PC-9 (cell line): ENCODE results near the gene PPFIA4. TPM values are rescaled to one million over a fixed set of nuclear protein-coding genes. Genes with fewer than 3 reads are reported as not detected.
A peak's percentile ranks its signal among the peaks of the same experiment; 100 is the strongest.

Experiments
- BruUV-seq: library from RNA; stranded (reverse); fragments of 400-500 nt; replicated peaks from 2 replicates; lab custom pipeline; 2021; lab: Mats Ljungman, UMichigan
- CTCF ChIA-PET: fragments of 300-600 bp; sonication (Branson Sonifier 250); formaldehyde crosslinking; loops from one replicate; lab custom pipeline; 2022; ENCODE audit warnings: antibody characterized with exemption; lab: Charles Lee
- POLR2A ChIA-PET: fragments of 300-600 bp; sonication (Branson Sonifier 250); formaldehyde crosslinking; loops from one replicate; lab custom pipeline; 2022; ENCODE audit warnings: antibody characterized with exemption; ENCODE audit not compliant: unreplicated experiment; lab: Charles Lee
- DNase-seq, 2 experiments: peaks; one replicate each; pipeline versions ENCODE4 v3.0.0 to v3.0.0-alpha.2; 2015 to 2022; ENCODE audit warnings: mixed read lengths in 1 of 2
- H2AFZ ChIP-seq: fragments of 200-600 bp; sonication (generic); 2 replicates; pipeline ENCODE4 v1.8.1; 2017; ENCODE audit warnings: antibody characterized with exemption
- H3F3A ChIP-seq: fragments of 200-600 bp; sonication (generic); 2 replicates; pipeline ENCODE4 v1.8.1; 2017; ENCODE audit warnings: antibody characterized with exemption, mild to moderate bottlenecking, low read depth; ENCODE audit not compliant: insufficient read depth
- H3K27ac ChIP-seq: fragments of 200-600 bp; sonication (generic); 2 replicates; pipeline ENCODE4 v1.6.1; 2016; ENCODE audit warnings: mixed run types
- H3K27me3 ChIP-seq: fragments of 200-600 bp; sonication (generic); 2 replicates; pipeline ENCODE4 v1.6.1; 2016; ENCODE audit warnings: low read depth, mixed run types; ENCODE audit not compliant: insufficient read depth
- H3K36me3 ChIP-seq: fragments of 200-600 bp; sonication (generic); 2 replicates; pipeline ENCODE4 v1.6.1; 2016; ENCODE audit warnings: low read depth, mixed run types
- H3K4me1 ChIP-seq: fragments of 200-600 bp; sonication (generic); replicated peaks from 2 replicates; pipeline ENCODE4 v1.6.1; 2016; ENCODE audit warnings: mixed run types; ENCODE audit not compliant: insufficient read depth
- H3K4me2 ChIP-seq: fragments of 200-600 bp; sonication (generic); 2 replicates; pipeline ENCODE4 v1.6.1; 2017; ENCODE audit warnings: mixed run types
- H3K4me3 ChIP-seq: fragments of 200-600 bp; sonication (generic); 2 replicates; pipeline ENCODE4 v1.6.1; 2016; ENCODE audit warnings: mixed run types
- H3K79me2 ChIP-seq: fragments of 200-600 bp; sonication (generic); 2 replicates; pipeline ENCODE4 v1.6.1; 2017; ENCODE audit warnings: low read depth, mixed run types
- H3K9me2 ChIP-seq: fragments of 200-600 bp; sonication (generic); 2 replicates; pipeline ENCODE4 v1.8.1; 2017; ENCODE audit warnings: mild to moderate bottlenecking; ENCODE audit not compliant: insufficient read depth
- H3K9me3 ChIP-seq: fragments of 200-600 bp; sonication (generic); 2 replicates; pipeline ENCODE4 v1.8.1; 2016; ENCODE audit warnings: low read depth; ENCODE audit not compliant: insufficient read depth
- H4K20me1 ChIP-seq: fragments of 200-600 bp; sonication (generic); 2 replicates; pipeline ENCODE4 v1.8.1; 2017; ENCODE audit not compliant: insufficient read depth
- EZH2 ChIP-seq: fragments of 200-600 bp; sonication (generic); IDR thresholded peaks from 2 replicates; pipeline ENCODE4 v1.8.0; 2017; ENCODE audit warnings: antibody characterized with exemption, low read depth
- intact Hi-C: fragments of 100-400 bp; cut with micrococcal nuclease; formaldehyde crosslinking; loops from one replicate; pipeline ENCODE4 v1.10.0; 2022; ENCODE audit not compliant: unreplicated experiment
- total RNA-seq: library from RNA; stranded (reverse); gene quantifications from 2 replicates; pipeline ENCODE4 v1.2.3, GENCODE V29; 2021
- TF ChIP-seq, protein P1 (sequence below): fragments of 200-600 bp; sonication (generic); conservative IDR thresholded peaks from 2 replicates; pipeline ENCODE4 v1.6.1; 2017; ENCODE audit warnings: mixed run types, antibody characterized with exemption, mild to moderate bottlenecking, moderate library complexity

The PPFIA4 gene
- total RNA-seq, 1 experiment from 2014 or later: 1.2 TPM

DNA sequence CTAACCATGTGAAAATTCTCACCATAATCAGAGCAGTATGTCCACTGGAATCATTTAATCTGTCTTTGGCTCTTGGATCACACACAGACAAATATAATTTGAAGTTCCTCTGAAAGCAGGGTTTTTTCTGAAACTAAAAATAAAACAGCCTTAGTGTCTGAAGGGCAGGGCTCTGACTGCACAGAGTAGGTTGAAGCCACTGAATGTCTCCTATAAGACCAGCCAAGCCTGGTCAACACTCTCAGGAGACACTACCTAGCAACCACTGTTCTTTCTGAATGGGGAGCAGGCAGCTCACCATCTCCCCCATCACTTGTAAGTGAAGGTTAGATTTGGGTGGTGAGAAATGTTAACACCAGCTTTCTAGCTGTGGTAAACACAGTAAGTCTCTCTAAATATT lies 35.2 kb upstream of the PPFIA4 start:
- Histone ChIP-seq H3K9me3 (no peaks in the 10 kb centered on the region), H4K20me1 (no peaks in the 10 kb centered on the region), H2AFZ (no peak overlapping the region), H3K36me3 (no peaks in the 10 kb centered on the region), H3K27ac (no peak overlapping the region), H3K4me3 (no peak overlapping the region), H3K4me2 (no peak overlapping the region), H3K79me2 (no peaks in the 10 kb centered on the region), H3K4me1 (peaks cover 14% of the 10 kb centered on the region), H3K9me2 (no peaks in the 10 kb centered on the region), H3K27me3 (peaks cover 7% of the 10 kb centered on the region; the same call in 1 of the 2 replicates), H3F3A (no peaks in the 10 kb centered on the region)
- ChIA-PET CTCF (no interaction called here), POLR2A (no interaction called here)
- DNase-seq: no peak
- TF ChIP-seq, protein P1, sequence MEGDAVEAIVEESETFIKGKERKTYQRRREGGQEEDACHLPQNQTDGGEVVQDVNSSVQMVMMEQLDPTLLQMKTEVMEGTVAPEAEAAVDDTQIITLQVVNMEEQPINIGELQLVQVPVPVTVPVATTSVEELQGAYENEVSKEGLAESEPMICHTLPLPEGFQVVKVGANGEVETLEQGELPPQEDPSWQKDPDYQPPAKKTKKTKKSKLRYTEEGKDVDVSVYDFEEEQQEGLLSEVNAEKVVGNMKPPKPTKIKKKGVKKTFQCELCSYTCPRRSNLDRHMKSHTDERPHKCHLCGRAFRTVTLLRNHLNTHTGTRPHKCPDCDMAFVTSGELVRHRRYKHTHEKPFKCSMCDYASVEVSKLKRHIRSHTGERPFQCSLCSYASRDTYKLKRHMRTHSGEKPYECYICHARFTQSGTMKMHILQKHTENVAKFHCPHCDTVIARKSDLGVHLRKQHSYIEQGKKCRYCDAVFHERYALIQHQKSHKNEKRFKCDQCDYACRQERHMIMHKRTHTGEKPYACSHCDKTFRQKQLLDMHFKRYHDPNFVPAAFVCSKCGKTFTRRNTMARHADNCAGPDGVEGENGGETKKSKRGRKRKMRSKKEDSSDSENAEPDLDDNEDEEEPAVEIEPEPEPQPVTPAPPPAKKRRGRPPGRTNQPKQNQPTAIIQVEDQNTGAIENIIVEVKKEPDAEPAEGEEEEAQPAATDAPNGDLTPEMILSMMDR: no peak
- TF ChIP-seq EZH2: no peak
- BruUV-seq: no TSS peak
- intact Hi-C loops: loop anchor here (10.0 kb wide), 1 partner anchor 236 kb away; no protein-coding TSS in a partner anchor

GRCh38 chr1:202994756-202995155 lies 31.5 kb upstream of the PPFIA4 start:
- Histone ChIP-seq H3K27me3 (no peaks in the 10 kb centered on the region), H3K4me1 (peaks cover 14% of the 10 kb centered on the region), H3K27ac (no peak overlapping the region), H3K79me2 (no peaks in the 10 kb centered on the region), H3K4me2 (peak overlapping the region; percentile 35; the same call in 1 of the 2 replicates), H2AFZ (no peak overlapping the region), H4K20me1 (no peaks in the 10 kb centered on the region), H3K9me3 (no peaks in the 10 kb centered on the region), H3F3A (no peaks in the 10 kb centered on the region), H3K9me2 (0 out of 2 replicates have a peak, but pooled peaks cover 3% of the 10 kb centered on the region), H3K36me3 (no peaks in the 10 kb centered on the region), H3K4me3 (no peak overlapping the region)
- BruUV-seq: no TSS peak
- no peak for DNase-seq
- no peak for TF ChIP-seq EZH2
- TF ChIP-seq, protein P1: no peak
- intact Hi-C loops: loop anchor here (10.0 kb wide), 1 partner anchor 240 kb away; no protein-coding TSS in a partner anchor
- ChIA-PET POLR2A (interaction anchor here (0.7 kb wide), 1 partner anchor 149 kb away, joined by 4 read pairs; no protein-coding TSS in a partner anchor), CTCF (interaction anchor here (0.6 kb wide), 1 partner anchor 1155 kb away, joined by 3 read pairs; no protein-coding TSS in a partner anchor)

GRCh38 chr1:202998836-202999750 lies 27.2 kb upstream of the PPFIA4 start:
- Histone ChIP-seq H3K27ac (no peak overlapping the region), H3K4me1 (peaks cover 14% of the 10 kb centered on the region), H2AFZ (no peak overlapping the region), H4K20me1 (no peaks in the 10 kb centered on the region), H3K9me3 (no peaks in the 10 kb centered on the region), H3K79me2 (no peaks in the 10 kb centered on the region), H3K4me3 (no peak overlapping the region), H3F3A (no peaks in the 10 kb centered on the region), H3K27me3 (no peaks in the 10 kb centered on the region), H3K36me3 (no peaks in the 10 kb centered on the region), H3K4me2 (peak overlapping the region; percentile 53), H3K9me2 (0 out of 2 replicates have a peak, but pooled peaks cover 3% of the 10 kb centered on the region)
- BruUV-seq: no TSS peak
- intact Hi-C loops: loop anchor here (1.0 to 10.0 kb wide), 2 partner anchors 73 to 244 kb away; no protein-coding TSS in a partner anchor
- ChIA-PET CTCF (interaction anchor here (0.6 kb wide), 2 partner anchors 241 to 904 kb away, joined by 3 to 7 read pairs; no protein-coding TSS in a partner anchor), POLR2A (no interaction called here)
- no peak for TF ChIP-seq EZH2
- TF ChIP-seq, protein P1: peak; percentile 90
- DNase-seq: peak; percentile 54
